Activated naive CD4-positive, alpha-beta T cell treated with anti-CD3 and anti-CD28 coated beads for 36 hours (primary cell): Measurements from ENCODE around the gene ESRP2. TPM values are rescaled to one million over a fixed set of nuclear protein-coding genes. Genes with fewer than 3 reads are reported as not detected.

ENCODE experiments used
- CTCF ChIA-PET: fragments of 350-600 bp; sonication (Branson Sonifier 250); formaldehyde crosslinking; loops from one replicate; lab custom pipeline; 2021; ENCODE audit warnings: antibody characterized with exemption; lab: Charles Lee
- DNase-seq: peaks from one replicate; pipeline ENCODE4 v3.0.0-alpha.2; 2020
- H3K27ac Mint-ChIP-seq: one replicate; pipeline ENCODE4 v1.8.0; 2021; ENCODE audit warnings: mild to moderate bottlenecking, mixed read lengths
- H3K27me3 Mint-ChIP-seq: one replicate; pipeline ENCODE4 v1.8.0; 2021; ENCODE audit warnings: low read depth, mixed read lengths
- H3K36me3 Mint-ChIP-seq: one replicate; pipeline ENCODE4 v1.8.0; 2021; ENCODE audit warnings: low read depth, mixed read lengths
- H3K4me1 Mint-ChIP-seq: one replicate; pipeline ENCODE4 v1.8.0; 2021; ENCODE audit warnings: low read depth, mixed read lengths
- H3K4me3 Mint-ChIP-seq: one replicate; pipeline ENCODE4 v1.8.0; 2021; ENCODE audit warnings: mild to moderate bottlenecking, moderate library complexity, mixed read lengths
- H3K9me3 Mint-ChIP-seq: one replicate; pipeline ENCODE4 v1.8.0; 2021; ENCODE audit warnings: mixed read lengths
- intact Hi-C: fragments of 100-400 bp; cut with micrococcal nuclease; formaldehyde crosslinking; loops from one replicate; pipeline ENCODE4 v1.15.1; 2023
- total RNA-seq, 2 experiments: library from RNA; stranded (reverse); gene quantifications; one replicate each; pipeline ENCODE4 v1.2.3, GENCODE V29; 2021

The ESRP2 gene
- total RNA-seq, 2 experiments from 2014 or later = 0.21 to 0.35 TPM

- Mint-ChIP-seq H3K9me3 (no peaks in the 10 kb centered on the region), H3K36me3 (peaks cover 5% of the 10 kb centered on the region), H3K4me3 (no peak overlapping the region), H3K27me3 (no peaks in the 10 kb centered on the region), H3K27ac (peak overlapping the region; percentile 77), H3K4me1 (peaks cover 36% of the 10 kb centered on the region)
- CTCF ChIA-PET = interaction anchor here (0.6 to 3.1 kb wide), 20 partner anchors 10 to 344 kb away, joined by 3 to 24 read pairs (median 6); partner anchors contain the start of gene NRN1L
- intact Hi-C loops = loop anchor here (2.0 to 5.0 kb wide), 2 partner anchors 51 to 293 kb away; no protein-coding TSS in a partner anchor
- no peak for DNase-seq
These were observed 7.9 kb downstream of the ESRP2 start for GRCh38 chr16:68227850-68228553.

- CTCF ChIA-PET = interaction anchor here (0.7 to 3.1 kb wide), 16 partner anchors 10 to 238 kb away, joined by 3 to 24 read pairs (median 6); no protein-coding TSS in a partner anchor
- no peak overlapping the region for H3K4me3 Mint-ChIP-seq
- no peaks in the 10 kb centered on the region for H3K27me3 Mint-ChIP-seq
- intact Hi-C loops = loop anchor here (5.0 kb wide), 1 partner anchor 50 kb away; no protein-coding TSS in a partner anchor
- H3K9me3 Mint-ChIP-seq = no peaks in the 10 kb centered on the region
- peaks cover 33% of the 10 kb centered on the region for H3K4me1 Mint-ChIP-seq
- peak; percentile 56 for DNase-seq
- peak overlapping the region; percentile 77 for H3K27ac Mint-ChIP-seq
- peaks cover 5% of the 10 kb centered on the region for H3K36me3 Mint-ChIP-seq
These were observed 8.6 kb downstream of the ESRP2 start for GRCh38 chr16:68227183-68227793.

GRCh38 chr16:68226116-68226515 lies 9.8 kb downstream of the ESRP2 start:
- DNase-seq = no peak
- Mint-ChIP-seq H3K27me3 (no peaks in the 10 kb centered on the region), H3K4me3 (no peak overlapping the region), H3K4me1 (peaks cover 33% of the 10 kb centered on the region), H3K36me3 (peaks cover 5% of the 10 kb centered on the region), H3K27ac (no peak overlapping the region), H3K9me3 (no peaks in the 10 kb centered on the region)
- CTCF ChIA-PET = interaction anchor here (0.6 to 3.1 kb wide), 4 partner anchors 8 to 142 kb away, joined by 3 to 24 read pairs (median 8); no protein-coding TSS in a partner anchor
- intact Hi-C loops = loop anchor here (5.0 kb wide), 1 partner anchor 49 kb away; no protein-coding TSS in a partner anchor

- peaks cover 3% of the 10 kb centered on the region for H3K36me3 Mint-ChIP-seq
- H3K27ac Mint-ChIP-seq = no peak overlapping the region
- H3K4me3 Mint-ChIP-seq = no peak overlapping the region
- CTCF ChIA-PET = no interaction called here
- no peaks in the 10 kb centered on the region for H3K9me3 Mint-ChIP-seq
- DNase-seq = no peak
- H3K4me1 Mint-ChIP-seq = peaks cover 32% of the 10 kb centered on the region
- no peaks in the 10 kb centered on the region for H3K27me3 Mint-ChIP-seq
- intact Hi-C loops = no loop called here
These were observed 12.9 kb downstream of the ESRP2 start for GRCh38 chr16:68223072-68223471.

- intact Hi-C loops = no loop called here
- CTCF ChIA-PET = interaction anchor here (0.6 to 4.5 kb wide), 3 partner anchors 8 to 127 kb away, joined by 3 to 24 read pairs (median 3); no protein-coding TSS in a partner anchor
- Mint-ChIP-seq H3K27me3 (no peaks in the 10 kb centered on the region), H3K36me3 (peaks cover 7% of the 10 kb centered on the region), H3K4me3 (no peak overlapping the region), H3K9me3 (no peaks in the 10 kb centered on the region), H3K27ac (peak overlapping the region; percentile 16), H3K4me1 (peaks cover 13% of the 10 kb centered on the region)
- no peak for DNase-seq
These were observed 16.1 kb downstream of the ESRP2 start for GRCh38 chr16:68219725-68220351.

GRCh38 chr16:68217506-68217905 lies 18.4 kb downstream of the ESRP2 start:
- no peaks in the 10 kb centered on the region for H3K9me3 Mint-ChIP-seq
- H3K4me1 Mint-ChIP-seq = peaks cover 17% of the 10 kb centered on the region

GRCh38 chr16:68216240-68216639 lies 19.7 kb downstream of the ESRP2 start:
- Mint-ChIP-seq H3K27me3 (no peaks in the 10 kb centered on the region), H3K9me3 (no peaks in the 10 kb centered on the region), H3K4me3 (no peak overlapping the region), H3K36me3 (peaks cover 8% of the 10 kb centered on the region), H3K27ac (no peak overlapping the region), H3K4me1 (peaks cover 28% of the 10 kb centered on the region)
- intact Hi-C loops = no loop called here
- CTCF ChIA-PET = interaction anchor here (0.6 to 4.5 kb wide), 3 partner anchors 11 to 122 kb away, joined by 3 to 24 read pairs (median 3); partner anchors contain the start of gene SLC7A6
- no peak for DNase-seq

More at GRCh38 chr16:68217506-68217905, 18.4 kb downstream of the ESRP2 start:
- no peak for DNase-seq
- intact Hi-C loops = no loop called here
- Mint-ChIP-seq H3K27me3 (no peaks in the 10 kb centered on the region), H3K36me3 (peaks cover 8% of the 10 kb centered on the region), H3K4me3 (no peak overlapping the region), H3K27ac (peak overlapping the region; percentile 48)
- CTCF ChIA-PET = interaction anchor here (0.7 to 4.5 kb wide), 3 partner anchors 10 to 124 kb away, joined by 3 to 24 read pairs (median 3); no protein-coding TSS in a partner anchor

- CTCF ChIA-PET = interaction anchor here (0.6 to 4.5 kb wide), 2 partner anchors 12 to 49 kb away, joined by 3 to 24 read pairs; partner anchors contain the start of gene SLC7A6
- Mint-ChIP-seq H3K9me3 (no peaks in the 10 kb centered on the region), H3K27me3 (no peaks in the 10 kb centered on the region), H3K4me3 (no peak overlapping the region), H3K4me1 (peaks cover 38% of the 10 kb centered on the region), H3K36me3 (peaks cover 8% of the 10 kb centered on the region), H3K27ac (no peak overlapping the region)
- no peak for DNase-seq
- intact Hi-C loops = no loop called here
These were observed 20.6 kb downstream of the ESRP2 start for GRCh38 chr16:68215302-68215701.

- DNase-seq = no peak
- Mint-ChIP-seq H3K36me3 (peaks cover 8% of the 10 kb centered on the region), H3K4me3 (no peak overlapping the region), H3K9me3 (no peaks in the 10 kb centered on the region), H3K27ac (no peak overlapping the region), H3K4me1 (peaks cover 41% of the 10 kb centered on the region), H3K27me3 (no peaks in the 10 kb centered on the region)
- intact Hi-C loops = no loop called here
- CTCF ChIA-PET = no interaction called here
These were observed 21.2 kb downstream of the ESRP2 start for GRCh38 chr16:68214726-68215125.

- peaks cover 40% of the 10 kb centered on the region for H3K4me1 Mint-ChIP-seq
- intact Hi-C loops = no loop called here
- H3K27ac Mint-ChIP-seq = no peak overlapping the region
- peaks cover 7% of the 10 kb centered on the region for H3K36me3 Mint-ChIP-seq
- CTCF ChIA-PET = interaction anchor here (0.7 to 1.3 kb wide), 3 partner anchors 18 to 25 kb away, joined by 3 to 5 read pairs (median 4); no protein-coding TSS in a partner anchor
- no peaks in the 10 kb centered on the region for H3K9me3 Mint-ChIP-seq
- H3K4me3 Mint-ChIP-seq = no peak overlapping the region
- no peak for DNase-seq
- no peaks in the 10 kb centered on the region for H3K27me3 Mint-ChIP-seq
These were observed 29.7 kb downstream of the ESRP2 start for GRCh38 chr16:68206245-68206644.

GRCh38 chr16:68202091-68202519 lies 33.8 kb downstream of the ESRP2 start:
- intact Hi-C loops = no loop called here
- peaks cover 6% of the 10 kb centered on the region for H3K36me3 Mint-ChIP-seq

More at GRCh38 chr16:68202091-68202519, 33.8 kb downstream of the ESRP2 start:
- Mint-ChIP-seq H3K9me3 (no peaks in the 10 kb centered on the region), H3K27ac (no peak overlapping the region), H3K4me3 (no peak overlapping the region), H3K27me3 (no peaks in the 10 kb centered on the region), H3K4me1 (peaks cover 29% of the 10 kb centered on the region)
- no peak for DNase-seq
- CTCF ChIA-PET = no interaction called here
